ENCODE data around the gene TUBB4A. TPM values are rescaled to one million over a fixed set of nuclear protein-coding genes. Genes with fewer than 3 reads are reported as not detected.

Gene TUBB4A
- total and polyA plus RNA-seq, 2 of the 8 experiments (the other 6 are each of a cell fraction or from before 2014, with no cell fraction given): 16.8 to 30.4 TPM

DNA sequence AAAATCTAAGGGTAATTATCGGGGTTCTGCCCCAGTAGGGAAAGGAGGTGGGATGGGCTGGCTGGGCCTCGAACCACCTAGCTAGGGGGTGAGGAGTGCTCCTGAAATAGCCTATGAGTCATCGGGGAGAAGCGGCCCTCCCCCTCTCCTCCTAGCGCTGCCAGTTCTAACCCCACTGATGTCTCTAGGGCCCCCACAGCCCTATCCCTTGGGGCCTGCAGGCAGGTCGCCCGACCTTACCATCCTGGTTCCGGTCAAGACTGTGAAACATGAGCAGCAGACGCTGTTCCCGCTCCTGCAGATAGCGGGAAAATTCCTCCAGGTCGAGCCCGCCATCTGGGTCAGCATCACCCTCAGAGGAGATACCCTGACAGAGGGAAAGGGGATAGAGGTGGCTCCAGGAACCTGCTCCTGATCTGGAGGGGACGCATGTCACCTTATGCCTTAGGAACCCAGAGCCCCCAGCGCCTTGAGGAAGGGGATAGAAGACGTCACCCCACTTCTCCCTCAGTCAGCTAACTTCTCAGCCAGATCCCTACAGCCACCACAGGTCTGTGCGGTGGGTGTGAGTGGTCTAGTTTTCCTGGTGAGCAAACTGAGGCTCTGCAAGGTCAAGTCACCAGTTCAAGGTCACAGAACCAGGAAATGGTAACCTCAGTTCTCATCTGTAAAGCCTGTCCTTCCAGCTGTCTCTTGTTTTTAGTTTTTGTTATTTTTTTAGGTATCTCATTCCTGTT lies 44.0 kb downstream of the TUBB4A start:
- no peak overlapping the region for H3K4me3 ChIP-seq (ENCODE audit: extremely low read depth in 1 of 4, insufficient read depth in 2 of 4, low read depth in 3 of 4, low read length in 4 of 4)
- H3K27ac ChIP-seq (ENCODE audit: low read depth, low read length): no peak overlapping the region
- DNase-seq (ENCODE audit: low read depth in 1 of 2, low spot score in 2 of 2) (no peak), FAIRE-seq (no peak)
- no peaks in the 10 kb centered on the region for H3K27me3 ChIP-seq (replicated peaks in 1 of 4; ENCODE audit: control insufficient read depth in 3 of 4, extremely low read depth in 1 of 4, insufficient read depth in 3 of 4, low read length in 3 of 4)
- H3K4me1 ChIP-seq (replicated peaks in 1 of 4; ENCODE audit: control insufficient read depth in 3 of 4, insufficient read depth in 4 of 4, low read length in 3 of 4): peaks cover 0 to 9% (median 0%) of the 10 kb centered on the region in 4 experiments; a peak in 5 of 7 replicates
- no peak overlapping the region for H2BK20ac ChIP-seq (ENCODE audit: low read length)
- no peaks in the 10 kb centered on the region for H3K79me1 ChIP-seq (ENCODE audit: low read depth, low read length)
- H2AFZ ChIP-seq (ENCODE audit: low read length): no peak overlapping the region
- H3K4ac ChIP-seq (replicated peaks; ENCODE audit: insufficient read length, low read depth, low read length): no peak overlapping the region
- no peak overlapping the region for H3K18ac ChIP-seq (ENCODE audit: extremely low read depth, low read length)
- no peak overlapping the region for H3K23ac ChIP-seq (ENCODE audit: insufficient read length)
- ChIA-PET POLR2A (ENCODE audit: partially characterized antibody) (interaction anchor here (0.8 to 1.2 kb wide), 4 partner anchors 20 to 73 kb away, joined by 3 read pairs; no protein-coding TSS in a partner anchor), CTCF (ENCODE audit: partially characterized antibody) (interaction anchor here (1.0 to 1.8 kb wide), 3 partner anchors 11 to 23 kb away, joined by 3 to 5 read pairs (median 5); partner anchors contain the start of gene DENND1C)
- H3K14ac ChIP-seq (ENCODE audit: insufficient read length): no peak overlapping the region
- H3K56ac ChIP-seq (replicated peaks; ENCODE audit: insufficient read length, low read depth, low read length): no peak overlapping the region
- H3K79me2 ChIP-seq (ENCODE audit: control insufficient read depth in 1 of 2, insufficient read depth in 2 of 2, low read length in 2 of 2): no peaks in the 10 kb centered on the region
- WGBS, 2 experiments (ENCODE audit: extremely low coverage in 1 of 2, insufficient coverage in 1 of 2, insufficient read length in 1 of 2, insufficient replicate concordance in 2 of 2, low coverage in 1 of 2, low lambda C conversion rate in 2 of 2, missing lambda C conversion rate in 1 of 2): 80% methylated on average over 16 of the region's 17 CpGs; no CpG with 5 or more reads in 1 of the 2 experiments
- no peak overlapping the region for H4K5ac ChIP-seq (ENCODE audit: insufficient read length, low read depth, low read length)
- H4K8ac ChIP-seq (ENCODE audit: extremely low read depth, insufficient read depth, low read length): no peak overlapping the region
- no peak overlapping the region for H2AK5ac ChIP-seq (ENCODE audit: low read depth, low read length)
- H3K36me3 ChIP-seq (ENCODE audit: control insufficient read depth in 2 of 4, insufficient read depth in 4 of 4, low read length in 3 of 4): peaks cover 5 to 21% (median 10%) of the 10 kb centered on the region in 4 experiments; a peak in 7 of 8 replicates
- H3K23me2 ChIP-seq (ENCODE audit: low read depth, low read length): peaks cover 7% of the 10 kb centered on the region
- H3K9ac ChIP-seq (replicated peaks in 1 of 4; ENCODE audit: extremely low read depth in 1 of 4, low read depth in 3 of 4, low read length in 3 of 4): no peak overlapping the region; a peak in 1 of 7 replicates
- H3K4me2 ChIP-seq (ENCODE audit: insufficient read depth in 1 of 2, low read depth in 2 of 2, low read length in 2 of 2): peak overlapping the region; percentile 27 to 63
- H2BK120ac ChIP-seq (replicated peaks; ENCODE audit: low read depth, low read length): no peak overlapping the region
- H2BK5ac ChIP-seq (ENCODE audit: low read depth, low read length): no peak overlapping the region
- H4K20me1 ChIP-seq (replicated peaks in 1 of 2; ENCODE audit: control insufficient read depth in 1 of 2, insufficient read depth in 2 of 2, low read length in 2 of 2): no peaks in the 10 kb centered on the region
- no peak overlapping the region for H2BK12ac ChIP-seq (ENCODE audit: low read depth, low read length)
- H2BK15ac ChIP-seq (ENCODE audit: low read length): no peak overlapping the region
- H4K91ac ChIP-seq (replicated peaks; ENCODE audit: insufficient read length, low read length): no peak overlapping the region
- TF ChIP-seq JUND (IDR thresholded peaks at IDR 0.05; ENCODE audit: low read length): peak; percentile 67; the same call in 1 of the 2 replicates
- TF ChIP-seq, protein P1, sequence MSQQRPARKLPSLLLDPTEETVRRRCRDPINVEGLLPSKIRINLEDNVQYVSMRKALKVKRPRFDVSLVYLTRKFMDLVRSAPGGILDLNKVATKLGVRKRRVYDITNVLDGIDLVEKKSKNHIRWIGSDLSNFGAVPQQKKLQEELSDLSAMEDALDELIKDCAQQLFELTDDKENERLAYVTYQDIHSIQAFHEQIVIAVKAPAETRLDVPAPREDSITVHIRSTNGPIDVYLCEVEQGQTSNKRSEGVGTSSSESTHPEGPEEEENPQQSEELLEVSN (IDR thresholded peaks at IDR 0.05): peak; percentile 18; the same call in 1 of the 2 replicates
- no peak for TF ChIP-seq KDM5A (IDR thresholded peaks at IDR 0.05; ENCODE audit: low read length)
- peaks cover 0 to 8% of the 10 kb centered on the region in 2 experiments; a peak in 1 of 4 replicates for H3K9me3 ChIP-seq (ENCODE audit: insufficient read depth in 2 of 2, low read depth in 1 of 2, low read length in 1 of 2)

Data from H1 (cell line).